HG02840 (cell line): ENCODE results near the gene TPI1.
A peak's percentile ranks its signal among the peaks of the same experiment; 100 is the strongest.

Experiments
- ATAC-seq: cut with Tn5 transposase; IDR thresholded peaks from one replicate; pipeline ENCODE4 v1.9.1; 2021; ENCODE audit warnings: mild to moderate bottlenecking, moderate library complexity, moderate number of reproducible peaks; ENCODE audit not compliant: unreplicated experiment, low FRiP score

TPI1 gene

DNA sequence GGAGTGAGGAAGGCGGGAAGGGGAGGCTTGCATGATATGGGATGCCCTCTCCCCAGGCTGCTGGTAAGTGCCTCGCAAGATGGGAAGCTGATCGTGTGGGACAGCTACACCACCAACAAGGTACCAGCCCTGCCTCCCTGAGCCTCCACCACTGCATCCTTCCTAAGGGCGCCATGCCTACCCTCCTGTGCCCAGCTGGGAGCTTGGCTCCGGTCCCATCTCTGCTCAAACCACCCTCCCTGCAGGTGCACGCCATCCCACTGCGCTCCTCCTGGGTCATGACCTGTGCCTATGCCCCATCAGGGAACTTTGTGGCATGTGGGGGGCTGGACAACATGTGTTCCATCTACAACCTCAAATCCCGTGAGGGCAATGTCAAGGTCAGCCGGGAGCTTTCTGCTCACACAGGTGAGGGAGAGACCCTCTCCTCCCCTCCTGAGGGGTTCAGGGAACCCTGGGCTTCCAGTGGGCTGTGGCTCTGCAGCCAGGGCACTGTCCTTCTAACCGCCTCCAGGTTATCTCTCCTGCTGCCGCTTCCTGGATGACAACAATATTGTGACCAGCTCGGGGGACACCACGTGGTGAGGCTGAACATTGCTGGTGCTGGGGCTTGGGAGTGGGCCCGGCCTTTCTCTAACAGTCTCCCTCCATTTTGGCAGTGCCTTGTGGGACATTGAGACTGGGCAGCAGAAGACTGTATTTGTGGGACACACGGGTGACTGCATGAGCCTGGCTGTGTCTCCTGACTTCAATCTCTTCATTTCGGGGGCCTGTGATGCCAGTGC lies 24.0 kb upstream of the TPI1 start:
- no peak for ATAC-seq

DNA sequence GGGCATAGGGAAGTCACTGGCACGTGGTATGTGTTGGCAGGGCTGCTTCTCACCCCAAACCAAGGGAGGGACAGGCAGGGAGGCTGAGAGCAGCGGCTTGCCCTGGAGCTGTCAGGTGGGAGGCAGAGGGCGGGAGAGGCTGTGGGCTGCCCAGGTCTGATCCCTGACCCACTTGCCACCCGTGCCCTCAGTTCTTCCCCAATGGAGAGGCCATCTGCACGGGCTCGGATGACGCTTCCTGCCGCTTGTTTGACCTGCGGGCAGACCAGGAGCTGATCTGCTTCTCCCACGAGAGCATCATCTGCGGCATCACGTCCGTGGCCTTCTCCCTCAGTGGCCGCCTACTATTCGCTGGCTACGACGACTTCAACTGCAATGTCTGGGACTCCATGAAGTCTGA lies 21.9 kb upstream of the TPI1 start:
- no peak for ATAC-seq

DNA sequence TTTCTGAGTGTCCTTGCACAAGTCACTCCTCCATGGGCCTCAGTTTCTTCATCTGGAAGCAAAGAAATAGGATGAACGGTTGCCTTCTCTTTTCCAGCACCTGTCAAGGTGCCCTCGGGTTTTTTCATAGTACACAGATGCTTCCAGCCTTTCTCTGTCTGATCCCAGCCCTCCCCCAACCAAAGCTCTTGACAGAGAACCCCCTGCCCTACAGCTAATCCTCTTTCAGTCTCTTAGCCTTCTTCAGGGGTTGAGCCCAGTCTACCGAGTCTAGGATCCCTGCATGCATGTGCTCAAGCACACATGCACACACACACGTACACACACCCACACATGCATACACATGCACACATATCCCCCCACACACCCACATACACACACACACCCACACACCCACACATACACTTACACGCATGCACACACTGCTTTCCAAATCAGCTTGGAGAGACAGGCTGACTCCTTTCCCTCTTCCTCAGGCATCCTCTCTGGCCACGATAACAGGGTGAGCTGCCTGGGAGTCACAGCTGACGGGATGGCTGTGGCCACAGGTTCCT lies 20.9 kb upstream of the TPI1 start:
- no peak for ATAC-seq

DNA sequence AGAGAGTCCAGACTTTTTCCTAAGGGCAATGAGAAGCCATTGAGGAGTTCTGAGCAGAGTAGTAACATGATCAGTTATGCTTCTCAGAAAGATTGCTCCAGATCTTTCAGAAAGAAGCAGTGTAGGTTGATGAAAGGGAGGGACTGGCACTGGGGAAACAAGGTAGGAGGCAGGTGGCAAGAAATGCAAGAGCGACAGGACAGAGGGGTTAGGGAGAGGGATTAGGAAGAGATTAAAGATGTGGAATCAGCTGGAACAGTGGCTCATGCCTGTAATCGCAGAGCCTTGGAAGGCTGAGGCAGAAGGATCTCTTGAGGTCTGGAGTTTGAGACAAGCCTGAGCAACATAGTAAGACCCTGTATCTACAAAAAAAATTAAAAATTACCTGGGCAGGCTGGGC lies 19.7 kb upstream of the TPI1 start:
- ATAC-seq = no peak

DNA sequence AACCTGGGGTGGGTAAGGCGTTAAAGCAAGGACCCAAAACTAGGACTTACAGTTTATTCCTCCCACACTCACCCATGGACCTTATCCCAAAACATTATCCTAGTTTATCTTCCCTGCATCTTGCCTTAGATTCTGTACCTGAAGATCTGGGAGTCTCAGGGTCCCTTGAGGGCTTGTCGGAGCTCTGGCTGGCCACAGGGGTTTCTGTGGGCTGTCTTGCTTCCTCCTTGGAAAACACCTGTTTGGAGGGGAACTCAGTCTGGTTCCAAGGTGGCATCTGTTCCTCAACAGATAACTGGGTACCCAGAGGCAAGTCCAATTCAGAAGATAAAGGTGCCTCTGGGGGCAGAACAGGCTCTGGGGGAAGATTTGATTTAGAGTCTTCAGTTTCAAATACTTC lies 17.9 kb upstream of the TPI1 start:
- no peak for ATAC-seq

DNA sequence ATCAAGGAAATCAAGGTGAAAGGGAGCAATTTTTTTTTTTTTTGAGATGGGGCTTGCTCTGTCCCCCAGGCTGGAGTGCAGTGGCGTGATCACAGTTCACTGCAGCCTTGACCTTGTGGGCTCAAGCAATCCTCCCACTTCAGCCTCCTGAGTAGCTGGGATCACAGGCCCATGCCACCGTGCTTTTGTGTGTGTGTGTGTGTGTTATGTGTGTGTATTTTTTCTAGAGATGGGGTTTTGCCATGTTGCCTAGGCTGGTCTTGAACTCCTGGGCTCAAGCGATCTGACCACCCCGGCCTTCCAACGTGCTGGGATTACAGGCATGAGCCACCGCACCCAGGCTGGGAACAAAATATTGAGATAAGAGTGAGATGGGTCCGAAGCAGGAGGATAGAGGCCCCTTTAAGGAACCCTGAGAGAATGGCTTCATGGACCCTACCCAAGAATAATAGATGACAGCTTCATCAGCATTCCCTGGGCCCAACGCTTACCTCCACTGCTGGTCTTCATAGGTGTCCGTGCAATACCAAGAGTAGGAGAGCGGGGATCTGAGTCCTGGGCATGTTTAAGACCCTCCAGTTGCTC lies 17.3 kb upstream of the TPI1 start:
- no peak for ATAC-seq

DNA sequence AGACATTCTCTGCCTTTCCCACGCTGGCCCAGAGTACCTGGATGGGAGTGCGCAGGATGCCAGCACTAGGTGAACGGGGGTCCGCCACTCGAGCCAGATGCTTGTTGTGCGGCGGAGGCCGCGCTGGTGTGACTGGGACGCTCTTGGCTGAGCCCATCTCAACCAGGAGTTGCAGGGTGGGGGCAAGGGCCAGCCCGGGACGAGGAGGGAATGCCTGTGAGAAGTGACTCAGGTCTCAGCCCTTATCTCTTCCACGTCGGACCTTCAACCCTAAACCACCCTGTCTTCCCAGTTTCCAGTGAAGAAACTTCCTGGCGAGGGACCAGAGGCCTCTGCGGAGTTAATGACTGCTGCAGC lies 16.6 kb upstream of the TPI1 start:
- ATAC-seq = no peak

DNA sequence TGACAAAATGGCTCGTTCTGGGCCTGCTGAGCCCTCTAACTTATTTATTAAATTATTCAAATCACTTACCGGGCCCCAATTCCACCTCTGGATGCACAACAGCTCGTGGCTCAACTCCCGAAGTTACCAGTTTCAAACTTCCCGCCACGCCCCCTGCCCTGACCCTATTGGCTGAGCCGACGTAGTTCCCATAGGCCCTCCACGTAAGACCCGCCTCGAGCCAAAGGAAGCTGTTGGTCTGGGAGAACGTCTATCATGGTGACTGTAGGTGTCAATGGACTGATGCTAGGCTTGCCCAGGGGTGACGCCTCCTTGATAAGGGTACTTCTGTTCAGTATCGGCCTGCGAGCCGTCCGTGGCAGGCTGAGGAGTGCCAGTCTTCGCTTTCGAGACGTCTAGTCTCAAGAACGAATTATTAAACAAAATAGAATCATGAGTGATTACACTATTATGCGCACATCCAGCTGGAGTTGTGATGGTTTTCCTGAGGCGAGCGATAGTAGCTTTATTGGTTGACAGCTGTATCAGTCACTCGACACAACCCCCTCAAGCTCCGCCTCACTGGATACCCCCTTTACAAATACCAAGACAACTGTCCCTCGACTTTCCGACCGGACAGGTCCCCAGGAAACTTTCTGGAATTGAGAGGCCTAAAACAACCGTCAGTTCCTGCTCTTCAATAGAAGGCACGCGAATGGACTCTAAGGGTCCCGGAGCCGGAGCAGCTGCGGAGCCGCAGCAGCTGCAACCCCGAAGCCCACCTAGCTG lies 16.0 kb upstream of the TPI1 start, which contains the start of gene CDCA3:
TSS of gene CDCA3 (minus strand) at position 134 of the 768 bp plus-strand sequence. CDS start 334 bp downstream, outside the sequence.
- ATAC-seq = peak; percentile 46

DNA sequence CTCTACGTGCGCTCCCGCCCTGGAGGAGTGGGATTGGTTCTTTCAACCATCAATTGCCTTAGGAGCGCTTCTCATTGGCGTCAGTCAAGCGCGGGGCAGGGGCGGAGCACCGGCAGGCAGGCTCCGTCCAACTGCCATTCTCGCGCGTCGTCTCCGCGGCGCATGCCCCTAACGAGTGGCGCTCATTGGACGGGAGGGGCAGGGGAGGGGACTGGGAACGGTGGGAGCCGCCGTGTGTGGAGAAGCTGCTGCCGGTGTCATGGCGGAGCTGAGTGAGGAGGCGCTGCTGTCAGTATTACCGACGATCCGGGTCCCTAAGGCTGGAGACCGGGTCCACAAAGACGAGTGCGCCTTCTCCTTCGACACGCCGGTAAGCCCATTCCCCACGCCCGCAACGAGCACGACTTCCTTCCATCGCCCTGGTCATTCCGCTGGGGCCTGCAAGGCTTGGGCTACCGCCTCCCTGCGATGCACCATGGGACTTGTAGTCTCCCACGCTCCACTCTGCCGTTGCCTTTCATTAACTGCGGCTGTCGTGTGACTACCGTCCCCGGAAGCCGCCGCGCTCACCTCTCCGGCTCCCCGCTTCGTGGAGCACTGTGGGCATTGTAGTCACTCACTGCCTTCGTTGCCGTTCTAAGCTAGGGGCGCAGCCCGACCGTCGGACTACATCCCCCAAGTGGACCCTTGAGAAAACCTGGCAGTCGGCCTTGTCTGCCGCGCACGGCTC lies 15.2 kb upstream of the TPI1 start, which contains the start of gene USP5:
TSS of gene USP5 (plus strand) at position 230 of the 730 bp plus-strand sequence. CDS start at position 260, 30 bp downstream.
- peak; percentile 77 for ATAC-seq

DNA sequence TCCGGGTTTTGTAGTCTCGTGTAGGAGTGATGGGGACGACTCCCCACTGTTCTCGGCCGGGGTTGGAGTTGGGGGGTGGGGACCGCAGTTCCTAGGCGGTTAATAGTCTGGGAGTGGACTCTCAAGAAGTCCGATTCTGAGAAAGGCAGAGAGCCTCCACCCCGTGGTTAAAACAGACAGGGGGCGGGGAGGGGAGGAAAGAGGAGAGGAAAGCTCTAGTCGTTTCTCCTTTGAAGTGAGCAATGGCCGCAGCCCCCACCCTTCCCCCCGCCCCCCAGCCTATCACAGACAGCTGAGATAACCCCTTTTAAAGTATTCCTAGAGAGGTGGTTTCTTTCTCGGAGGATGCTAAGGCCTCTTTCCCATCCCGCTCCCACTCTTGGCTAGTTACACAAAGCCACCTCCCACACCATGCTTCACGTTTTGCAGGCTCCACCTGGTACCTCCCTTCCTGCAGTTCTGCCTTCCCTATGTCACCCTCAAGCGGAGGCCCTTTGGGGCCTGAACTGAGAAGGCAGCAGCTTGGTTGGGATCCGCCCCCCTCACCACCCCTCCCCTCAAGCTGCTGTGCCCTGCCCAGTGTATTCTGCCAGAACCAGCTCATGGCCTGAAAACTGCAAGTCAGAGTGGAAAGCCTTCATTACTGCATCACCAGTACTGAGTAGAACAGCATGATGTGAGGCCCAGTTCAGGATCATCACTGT lies 14.5 kb upstream of the TPI1 start:
- ATAC-seq = no peak

DNA sequence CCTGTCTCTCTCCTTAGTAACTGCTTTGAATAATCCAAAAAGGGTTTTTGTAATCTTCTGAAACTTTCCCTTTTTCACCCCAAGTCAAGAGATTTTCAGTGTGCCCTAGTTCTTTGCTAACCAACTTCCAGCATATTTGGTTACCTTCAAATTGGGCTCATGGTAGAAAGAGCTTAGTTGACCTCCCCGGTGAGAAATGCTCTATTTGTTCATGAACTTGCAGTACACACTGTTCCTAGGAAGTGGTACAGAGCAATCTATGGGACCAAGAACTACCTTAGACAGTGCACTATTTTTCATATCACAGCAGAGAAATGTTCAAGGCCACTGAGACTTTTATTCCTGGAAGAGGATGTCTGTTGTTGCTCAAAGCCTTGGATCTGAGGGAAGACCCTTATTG lies 13.7 kb upstream of the TPI1 start:
- no peak for ATAC-seq

DNA sequence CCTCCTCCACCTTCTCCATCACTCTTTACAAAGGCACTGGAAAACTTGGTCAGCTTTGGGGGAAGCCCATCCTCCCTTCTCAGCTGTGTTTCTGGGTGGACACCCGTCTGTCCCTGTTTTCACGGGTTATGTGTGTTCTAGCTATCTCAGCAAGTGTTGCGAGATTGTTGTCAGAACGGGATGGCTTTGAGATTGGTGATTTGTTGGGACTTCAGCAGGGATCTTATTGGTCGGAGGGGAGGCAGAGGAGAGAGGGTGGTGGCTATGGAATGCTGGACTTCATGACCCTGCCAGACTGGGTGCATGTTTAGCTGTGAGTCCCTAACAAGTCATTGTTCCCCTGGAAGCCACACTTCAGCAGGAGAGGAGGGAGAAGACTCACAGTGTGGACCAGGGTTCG lies 13.3 kb upstream of the TPI1 start:
- no peak for ATAC-seq

DNA sequence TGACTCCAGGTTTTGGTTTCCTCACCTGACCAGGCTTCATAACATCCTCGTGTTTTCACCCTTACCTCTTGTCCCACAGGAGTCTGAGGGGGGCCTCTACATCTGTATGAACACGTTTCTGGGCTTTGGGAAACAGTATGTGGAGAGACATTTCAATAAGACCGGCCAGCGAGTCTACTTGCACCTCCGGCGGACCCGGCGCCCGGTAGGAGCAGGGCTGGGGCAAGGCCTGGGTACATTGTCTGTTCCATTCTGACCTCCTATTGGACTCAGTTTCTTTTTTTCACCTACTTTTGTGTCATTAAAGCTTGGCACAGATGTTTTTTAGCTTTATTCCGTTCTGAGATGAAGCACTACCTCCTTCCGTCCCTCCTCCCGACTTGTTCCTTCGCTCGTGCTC lies 12.0 kb upstream of the TPI1 start:
- ATAC-seq = no peak

DNA sequence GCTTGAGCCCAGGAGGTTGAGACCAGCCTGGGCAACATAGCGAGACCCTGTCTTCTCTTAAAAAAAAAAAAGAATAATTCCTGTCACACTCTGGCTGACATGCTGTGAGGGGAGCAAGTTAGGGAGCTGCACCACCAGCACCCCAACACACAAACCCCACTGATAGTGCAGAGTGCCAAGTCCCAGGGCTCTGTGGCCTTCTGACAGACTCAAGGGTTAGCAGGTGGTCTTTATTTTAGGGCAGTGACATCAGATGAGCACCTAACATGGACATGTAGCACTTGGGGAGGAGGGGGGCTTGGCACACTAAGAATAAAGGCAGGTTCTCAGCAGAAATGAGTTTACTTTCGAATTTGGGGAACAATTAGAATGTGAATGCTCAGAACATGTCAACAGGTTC lies 8.5 kb upstream of the TPI1 start:
- ATAC-seq = no peak

DNA sequence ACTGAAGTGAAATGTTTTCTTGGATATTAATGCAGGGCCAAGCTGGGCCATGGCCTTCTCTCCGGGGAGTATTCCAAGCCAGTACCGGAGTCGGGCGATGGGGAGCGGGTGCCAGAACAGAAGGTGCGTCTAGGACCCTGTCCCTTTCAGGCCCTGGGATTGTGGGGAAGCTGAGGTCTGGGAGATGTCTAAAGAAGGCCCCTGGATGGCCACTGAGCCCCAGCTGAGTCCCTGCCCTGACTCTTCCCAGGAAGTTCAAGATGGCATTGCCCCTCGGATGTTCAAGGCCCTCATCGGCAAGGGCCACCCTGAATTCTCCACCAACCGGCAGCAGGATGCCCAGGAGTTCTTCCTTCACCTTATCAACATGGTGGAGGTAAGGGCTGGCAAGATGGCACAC lies 7.2 kb upstream of the TPI1 start:
- no peak for ATAC-seq

DNA sequence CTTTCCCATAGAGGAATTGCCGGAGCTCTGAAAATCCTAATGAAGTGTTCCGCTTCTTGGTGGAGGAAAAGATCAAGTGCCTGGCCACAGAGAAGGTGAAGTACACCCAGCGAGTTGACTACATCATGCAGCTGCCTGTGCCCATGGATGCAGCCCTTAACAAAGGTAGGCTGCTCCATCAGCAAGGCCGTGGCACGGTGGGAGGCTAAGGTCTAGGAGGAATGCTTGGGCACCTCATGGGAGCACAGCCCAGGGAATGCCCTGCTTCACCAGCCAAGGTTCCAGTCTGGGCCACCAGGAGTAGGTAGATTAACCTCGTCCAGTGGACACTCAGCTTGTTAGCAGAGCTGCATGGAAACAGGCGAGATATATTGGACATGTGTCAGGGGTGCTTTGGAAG lies 6.4 kb upstream of the TPI1 start:
- ATAC-seq = no peak

DNA sequence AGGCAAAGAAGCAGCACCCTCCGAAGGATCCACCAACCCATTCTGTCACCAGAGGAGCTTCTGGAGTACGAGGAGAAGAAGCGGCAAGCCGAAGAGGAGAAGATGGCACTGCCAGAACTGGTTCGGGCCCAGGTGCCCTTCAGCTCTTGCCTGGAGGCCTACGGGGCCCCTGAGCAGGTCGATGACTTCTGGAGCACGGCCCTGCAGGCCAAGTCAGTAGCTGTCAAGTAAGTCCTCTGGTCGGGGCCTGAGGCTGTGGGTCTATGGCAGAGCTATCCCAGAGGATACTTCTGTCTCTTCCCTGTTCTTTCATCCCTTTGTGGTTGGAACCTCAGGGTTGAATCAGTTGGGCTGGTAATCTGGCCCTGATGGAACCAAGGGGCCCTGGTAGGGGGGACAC lies 5.9 kb upstream of the TPI1 start:
- no peak for ATAC-seq

DNA sequence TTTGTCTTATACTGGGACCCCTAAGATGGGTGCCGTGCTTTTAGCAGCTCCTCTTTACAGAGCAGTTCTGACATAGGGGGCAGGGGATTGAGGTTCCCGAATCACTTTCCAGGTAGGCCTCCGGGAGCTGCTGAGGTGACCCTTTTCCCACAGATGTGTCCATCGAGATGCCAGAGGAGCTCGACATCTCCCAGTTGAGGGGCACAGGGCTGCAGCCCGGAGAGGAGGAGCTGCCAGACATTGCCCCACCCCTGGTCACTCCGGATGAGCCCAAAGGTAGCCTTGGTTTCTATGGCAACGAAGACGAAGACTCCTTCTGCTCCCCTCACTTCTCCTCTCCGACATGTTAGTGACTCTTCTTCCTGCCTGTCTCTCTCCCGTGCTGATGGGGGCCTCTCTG lies 4.3 kb upstream of the TPI1 start:
- no peak for ATAC-seq

DNA sequence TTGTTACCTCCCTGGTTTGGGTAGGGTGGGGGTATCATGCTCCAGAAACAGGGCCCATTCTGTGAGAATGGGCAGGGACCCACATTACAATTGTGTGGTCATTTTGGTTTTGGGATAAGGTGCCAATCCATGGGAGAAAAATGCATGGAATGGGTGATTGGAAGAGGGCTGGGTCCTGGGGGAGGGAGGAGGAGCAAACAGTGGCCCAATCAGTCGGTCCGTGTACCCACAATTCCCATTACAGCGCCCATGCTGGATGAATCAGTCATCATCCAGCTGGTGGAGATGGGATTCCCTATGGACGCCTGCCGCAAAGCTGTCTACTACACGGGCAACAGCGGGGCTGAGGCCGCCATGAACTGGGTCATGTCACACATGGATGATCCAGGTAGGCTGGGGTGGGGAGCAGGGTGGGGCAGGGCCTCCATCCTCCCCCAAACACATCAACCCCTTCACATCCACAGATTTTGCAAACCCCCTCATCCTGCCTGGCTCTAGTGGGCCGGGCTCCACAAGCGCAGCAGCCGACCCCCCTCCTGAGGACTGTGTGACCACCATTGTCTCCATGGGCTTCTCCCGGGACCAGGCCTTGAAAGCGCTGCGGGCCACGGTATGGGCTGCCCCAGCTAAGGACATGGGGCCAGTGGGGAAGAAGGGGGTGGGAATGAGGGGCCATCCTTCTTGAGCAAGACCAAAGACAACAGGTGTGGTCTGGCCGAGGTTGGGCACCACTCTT lies 3.6 kb upstream of the TPI1 start:
- ATAC-seq = no peak
